Activated CD4-positive, CD25-positive, alpha-beta regulatory T cell treated with anti-CD3 and anti-CD28 coated beads, Interleukin-2, amount 50 U/mL, for 72 hours (primary cell): ENCODE results near the gene PRSS57.

ENCODE experiments used
- DNase-seq: peaks from one replicate; pipeline ENCODE4 v3.0.0; 2021

The PRSS57 gene

GRCh38 chr19:648904-649801 is 46.1 kb downstream of the PRSS57 start:
- DNase-seq = no peak

- no peak for DNase-seq
Measured at GRCh38 chr19:648305-648704, 46.9 kb downstream of the PRSS57 start.

- no peak for DNase-seq
Measured at GRCh38 chr19:647566-648284, 47.5 kb downstream of the PRSS57 start.

GRCh38 chr19:646779-647565 is 48.3 kb downstream of the PRSS57 start:
- no peak for DNase-seq

- DNase-seq = no peak
Measured at GRCh38 chr19:645912-646778, 49.1 kb downstream of the PRSS57 start.

GRCh38 chr19:644789-645188 is 50.5 kb downstream of the PRSS57 start:
- DNase-seq = no peak

- DNase-seq = no peak
Measured at GRCh38 chr19:644363-644762, 50.9 kb downstream of the PRSS57 start.

- DNase-seq = no peak
Measured at GRCh38 chr19:643736-644135, 51.5 kb downstream of the PRSS57 start.

- DNase-seq = no peak
Measured at GRCh38 chr19:642767-643727, 52.2 kb downstream of the PRSS57 start.

- no peak for DNase-seq
Measured at GRCh38 chr19:641702-642101, 53.5 kb downstream of the PRSS57 start.

GRCh38 chr19:640606-641189 is 54.6 kb downstream of the PRSS57 start:
- DNase-seq = no peak

GRCh38 chr19:640161-640558 is 55.1 kb downstream of the PRSS57 start:
- DNase-seq = no peak

- peak; percentile 92 for DNase-seq
Measured at GRCh38 chr19:639253-640160, 55.7 kb downstream of the PRSS57 start, which contains the start of gene FGF22. Gene FGF22, plus strand, starts transcription at chr19:639879. Its CDS starts 47 bp downstream, at chr19:639926.

GRCh38 chr19:638906-639252 is 56.4 kb downstream of the PRSS57 start:
- DNase-seq = no peak
